Fibroblast of pulmonary artery (primary cell): ENCODE results near the gene KIRREL2.
"Not testable (repeated sequence)": the region's sequence is repeated elsewhere in the genome, so short reads cannot be mapped to it uniquely, and the experiment has no call there.

Source experiments
- DNase-seq: peaks from one replicate; pipeline ENCODE4 v3.0.0-alpha.2; 2010; ENCODE audit warnings: low read depth
- H3K4me3 ChIP-seq: replicated peaks from 2 replicates; pipeline ENCODE4 v1.5.1; 2011; ENCODE audit warnings: low read depth, mild to moderate bottlenecking, control low read depth, low read length, moderate library complexity
- TF ChIP-seq, protein P1 (sequence below): IDR thresholded peaks from 2 replicates; pipeline ENCODE4 v1.5.1; 2011; ENCODE audit warnings: mild to moderate bottlenecking, control low read depth, low read length, inconsistent platforms; ENCODE audit errors: missing control alignments

The KIRREL2 gene

DNA sequence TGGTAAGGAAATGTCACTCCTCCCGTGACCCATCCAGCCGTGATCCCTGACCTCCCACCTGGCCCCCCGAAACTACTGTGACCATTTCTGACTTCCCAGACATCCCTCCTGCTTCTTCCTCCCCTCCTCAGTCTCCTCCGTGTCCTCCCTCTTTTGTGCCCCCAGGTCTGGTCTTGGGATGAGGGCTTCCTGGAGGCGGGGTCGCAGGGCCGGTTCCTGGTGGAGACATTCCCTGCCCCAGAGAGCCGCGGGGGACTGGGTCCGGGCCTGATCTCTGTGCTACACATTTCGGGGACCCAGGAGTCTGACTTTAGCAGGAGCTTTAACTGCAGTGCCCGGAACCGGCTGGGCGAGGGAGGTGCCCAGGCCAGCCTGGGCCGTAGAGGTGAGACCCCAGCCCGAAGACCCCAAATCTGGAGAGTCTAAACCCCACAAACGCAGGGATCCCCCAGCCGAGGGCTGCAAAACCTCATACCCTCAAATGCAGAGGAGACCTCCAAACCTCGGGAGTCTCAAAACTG is 5.0 kb downstream of the KIRREL2 start:
- TF ChIP-seq, protein P1, sequence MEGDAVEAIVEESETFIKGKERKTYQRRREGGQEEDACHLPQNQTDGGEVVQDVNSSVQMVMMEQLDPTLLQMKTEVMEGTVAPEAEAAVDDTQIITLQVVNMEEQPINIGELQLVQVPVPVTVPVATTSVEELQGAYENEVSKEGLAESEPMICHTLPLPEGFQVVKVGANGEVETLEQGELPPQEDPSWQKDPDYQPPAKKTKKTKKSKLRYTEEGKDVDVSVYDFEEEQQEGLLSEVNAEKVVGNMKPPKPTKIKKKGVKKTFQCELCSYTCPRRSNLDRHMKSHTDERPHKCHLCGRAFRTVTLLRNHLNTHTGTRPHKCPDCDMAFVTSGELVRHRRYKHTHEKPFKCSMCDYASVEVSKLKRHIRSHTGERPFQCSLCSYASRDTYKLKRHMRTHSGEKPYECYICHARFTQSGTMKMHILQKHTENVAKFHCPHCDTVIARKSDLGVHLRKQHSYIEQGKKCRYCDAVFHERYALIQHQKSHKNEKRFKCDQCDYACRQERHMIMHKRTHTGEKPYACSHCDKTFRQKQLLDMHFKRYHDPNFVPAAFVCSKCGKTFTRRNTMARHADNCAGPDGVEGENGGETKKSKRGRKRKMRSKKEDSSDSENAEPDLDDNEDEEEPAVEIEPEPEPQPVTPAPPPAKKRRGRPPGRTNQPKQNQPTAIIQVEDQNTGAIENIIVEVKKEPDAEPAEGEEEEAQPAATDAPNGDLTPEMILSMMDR, result no peak
- DNase-seq, result no peak
- no peak overlapping the region for H3K4me3 ChIP-seq

DNA sequence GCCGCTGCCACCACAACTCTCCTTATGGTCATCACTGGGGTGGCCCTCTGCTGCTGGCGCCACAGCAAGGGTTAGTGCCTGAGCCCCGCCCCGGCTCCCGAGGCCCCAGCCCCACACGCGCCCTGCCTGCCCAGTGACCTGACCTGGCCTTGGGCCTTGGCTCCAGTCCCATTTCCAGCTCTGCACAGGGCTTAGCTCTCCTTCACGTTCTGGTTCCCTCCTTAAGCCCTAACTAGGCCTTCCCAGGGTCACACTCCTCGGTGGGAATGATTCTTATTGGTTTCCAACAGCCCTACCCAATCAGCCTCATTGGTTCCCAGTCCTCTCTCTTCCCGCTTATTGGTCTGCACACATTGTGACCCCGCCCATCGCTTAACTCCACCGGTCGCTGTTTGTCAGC is 5.8 kb downstream of the KIRREL2 start:
- no peak overlapping the region for H3K4me3 ChIP-seq
- TF ChIP-seq, protein P1, result no peak
- no peak for DNase-seq

DNA sequence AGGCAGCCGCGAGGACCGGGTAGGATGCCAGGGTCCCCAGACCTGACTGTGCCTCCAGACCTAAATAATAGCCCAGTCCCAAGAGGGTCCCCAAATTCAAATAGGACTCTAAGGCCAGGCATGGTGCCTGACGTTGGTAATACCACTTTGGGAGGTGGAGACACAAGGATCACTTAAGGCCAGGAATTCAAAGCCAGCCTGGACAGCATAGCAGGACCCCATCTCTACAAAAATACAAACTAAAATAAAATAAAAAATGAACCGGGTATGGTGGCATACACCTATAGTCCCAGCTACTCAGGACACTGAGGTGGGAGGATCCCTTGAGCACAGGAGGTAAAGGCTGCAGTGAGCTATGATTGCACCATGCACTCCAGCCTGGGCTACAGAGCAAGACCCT is 6.3 kb downstream of the KIRREL2 start:
- no peak for DNase-seq
- no peak overlapping the region for H3K4me3 ChIP-seq
- TF ChIP-seq, protein P1, result no peak

DNA sequence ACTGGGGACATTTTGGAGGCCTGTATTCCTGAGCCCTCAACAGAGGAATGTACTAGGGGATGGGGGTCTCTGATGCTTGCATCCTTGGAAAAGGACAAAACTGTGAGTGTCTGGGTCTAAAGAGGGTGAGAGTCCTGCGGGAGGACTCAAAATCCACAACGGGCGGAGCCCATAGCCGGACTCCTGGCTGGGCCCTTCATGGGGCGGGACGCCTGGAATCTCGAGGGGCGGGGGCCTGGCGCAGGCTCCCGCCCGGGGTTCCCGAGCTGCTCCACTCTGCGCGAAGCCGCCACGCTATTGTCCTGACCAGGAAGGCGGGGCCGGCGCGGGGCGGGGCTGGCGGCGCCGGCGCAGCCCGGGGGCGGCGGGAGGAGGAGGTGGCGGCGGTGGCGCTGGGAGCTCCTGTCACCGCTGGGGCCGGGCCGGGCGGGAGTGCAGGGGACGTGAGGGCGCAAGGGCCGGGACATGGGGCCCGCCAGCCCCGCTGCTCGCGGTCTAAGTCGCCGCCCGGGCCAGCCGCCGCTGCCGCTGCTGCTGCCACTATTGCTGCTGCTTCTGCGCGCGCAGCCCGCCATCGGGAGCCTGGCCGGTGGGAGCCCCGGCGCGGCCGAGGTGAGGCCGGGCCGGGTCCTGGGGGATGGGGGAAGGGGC is 11.6 kb downstream of the KIRREL2 start, which contains the start of gene APLP1:
TSS of gene APLP1 (plus strand) at position 403 of the 651 bp plus-strand sequence. CDS start at position 466, 63 bp downstream.
- peak within 1 kb of the TSS; percentile 36 for H3K4me3 ChIP-seq
- TF ChIP-seq, protein P1, result no peak
- peak; percentile 27 for DNase-seq

DNA sequence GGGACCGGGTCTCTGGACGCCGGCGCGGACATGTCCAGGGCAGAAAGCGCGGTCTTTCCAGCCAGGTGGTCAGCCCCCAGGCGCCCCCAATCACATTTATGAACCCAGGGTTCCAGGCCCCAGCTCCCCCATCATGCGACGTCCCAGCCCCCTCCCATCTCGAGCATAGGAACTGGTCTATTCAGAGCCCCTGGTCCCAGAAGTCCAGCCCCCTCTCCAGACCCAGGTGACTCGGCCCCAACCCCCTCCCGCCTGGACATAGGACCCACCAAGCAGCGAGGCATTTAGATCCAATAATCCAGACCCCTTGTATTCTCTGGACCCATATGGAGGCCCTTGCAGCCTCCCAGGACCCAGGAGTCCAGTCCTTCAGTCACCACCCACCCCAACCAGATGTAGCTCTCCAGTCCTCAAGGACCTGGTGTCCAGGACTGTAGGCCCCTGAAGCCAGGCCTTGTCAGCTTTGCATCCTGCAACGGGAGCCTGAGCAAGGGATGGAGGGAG is 12.2 kb downstream of the KIRREL2 start:
- H3K4me3 ChIP-seq, result peak overlapping the region; percentile 36
- TF ChIP-seq, protein P1, result no peak
- no peak for DNase-seq

DNA sequence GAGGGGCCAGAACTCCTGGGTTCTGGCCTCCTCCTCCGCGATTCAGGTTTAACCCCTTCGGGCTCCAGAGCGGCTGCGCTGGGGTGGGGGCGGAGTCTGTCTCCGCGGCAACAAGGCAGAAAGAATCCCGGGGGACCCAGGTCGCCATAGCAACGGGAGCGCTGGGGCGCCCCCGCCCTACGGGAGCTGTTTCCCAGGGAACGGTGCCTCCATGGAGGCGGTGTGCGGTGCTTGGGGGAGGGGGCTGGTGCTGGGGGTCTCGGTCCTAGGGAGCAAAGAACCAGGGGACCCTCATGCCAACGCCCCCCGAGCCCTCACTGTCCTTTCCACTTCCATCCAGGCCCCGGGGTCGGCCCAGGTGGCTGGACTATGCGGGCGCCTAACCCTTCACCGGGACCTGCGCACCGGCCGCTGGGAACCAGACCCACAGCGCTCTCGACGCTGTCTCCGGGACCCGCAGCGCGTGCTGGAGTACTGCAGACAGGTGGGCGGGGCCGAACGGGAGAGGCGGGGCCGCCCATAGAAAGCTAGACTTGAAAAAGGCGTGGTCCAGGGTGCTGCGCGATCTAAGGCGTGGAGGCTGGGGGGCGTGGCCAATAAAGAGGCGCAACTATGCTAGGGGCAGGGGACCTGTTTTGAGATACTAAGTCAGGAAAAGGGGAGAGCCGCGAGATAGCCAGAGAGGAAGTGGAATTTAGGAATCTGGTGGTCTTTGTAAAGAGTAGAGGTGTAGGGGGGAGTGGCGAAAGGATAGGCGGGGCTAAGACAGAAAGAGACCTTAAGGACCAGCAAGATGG is 12.8 kb downstream of the KIRREL2 start:
- DNase-seq, result peak; percentile 60
- H3K4me3 ChIP-seq, result no peak overlapping the region
- TF ChIP-seq, protein P1, result no peak

DNA sequence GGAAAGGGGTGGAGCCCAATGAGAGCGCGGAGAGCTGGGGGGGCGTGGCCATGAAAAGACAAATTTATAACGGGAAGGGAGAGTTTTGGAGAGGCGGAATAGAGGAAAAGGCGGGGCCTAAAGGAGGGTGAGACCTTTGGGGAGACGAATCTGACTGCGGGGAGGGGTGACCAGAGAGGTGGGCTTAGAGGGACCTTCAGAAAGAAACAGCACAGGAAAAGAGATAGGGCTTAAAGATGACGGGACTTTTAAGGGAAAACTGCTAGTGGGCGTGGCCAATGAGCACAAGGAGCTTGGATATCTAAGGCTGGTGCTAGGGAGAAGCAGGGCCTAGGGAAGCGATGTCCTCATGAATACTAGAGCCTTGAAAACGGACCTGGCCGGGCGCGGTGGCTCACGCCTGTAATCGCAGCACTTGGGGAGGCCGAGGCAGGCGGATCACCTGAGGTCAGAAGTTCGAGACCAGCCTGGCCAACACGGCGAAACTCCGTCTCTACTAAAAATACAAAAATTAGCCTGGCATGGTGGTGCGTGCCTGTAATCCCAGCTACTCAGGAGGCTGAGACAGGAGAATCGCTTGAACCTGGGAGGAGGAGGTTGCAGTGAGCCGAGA is 13.5 kb downstream of the KIRREL2 start:
- not testable (repeated sequence) for DNase-seq, H3K4me3 ChIP-seq
